Measurements from ENCODE around the gene DBNL.

The DBNL gene

GRCh38 chr7:44101966-44102845 lies 57.7 kb downstream of the DBNL start:
- H3K4me3 ChIP-seq (replicated peaks; ENCODE audit: low read depth, low read length): no peak overlapping the region
- no peak for TF ChIP-seq CTCF (IDR thresholded peaks at IDR 0.05; ENCODE audit: low read depth, low read length, missing control alignments)
- DNase-seq (ENCODE audit: extremely low read depth, low read depth): peak; percentile 47

GRCh38 chr7:44102846-44103565 lies 58.5 kb downstream of the DBNL start:
- TF ChIP-seq CTCF (IDR thresholded peaks at IDR 0.05; ENCODE audit: low read depth, low read length, missing control alignments): no peak
- no peak for DNase-seq (ENCODE audit: extremely low read depth, low read depth)
- no peak overlapping the region for H3K4me3 ChIP-seq (replicated peaks; ENCODE audit: low read depth, low read length)

- DNase-seq (ENCODE audit: extremely low read depth, low read depth): no peak
Measured at GRCh38 chr7:44103566-44103922, 59.0 kb downstream of the DBNL start.

GRCh38 chr7:44103923-44104859 lies 59.7 kb downstream of the DBNL start, which contains the start of gene AEBP1:
Gene AEBP1 (plus strand): TSS chr7:44104345. CDS start chr7:44104666, 321 bp downstream.
- peak within 1 kb of the TSS; percentile 55 for H3K4me3 ChIP-seq (replicated peaks; ENCODE audit: low read depth, low read length)
- no peak for DNase-seq (ENCODE audit: extremely low read depth, low read depth)
- no peak for TF ChIP-seq CTCF (IDR thresholded peaks at IDR 0.05; ENCODE audit: low read depth, low read length, missing control alignments)

More at GRCh38 chr7:44103566-44103922, 59.0 kb downstream of the DBNL start:
- no peak for TF ChIP-seq CTCF (IDR thresholded peaks at IDR 0.05; ENCODE audit: low read depth, low read length, missing control alignments)
- 0 out of 2 replicates have a peak overlapping the region, but pooled peaks have one; percentile 5 for H3K4me3 ChIP-seq (replicated peaks; ENCODE audit: low read depth, low read length)

- TF ChIP-seq CTCF (IDR thresholded peaks at IDR 0.05; ENCODE audit: low read depth, low read length, missing control alignments): no peak
- DNase-seq (ENCODE audit: extremely low read depth, low read depth): no peak
- H3K4me3 ChIP-seq (replicated peaks; ENCODE audit: low read depth, low read length): peak overlapping the region; percentile 55
Measured at GRCh38 chr7:44104860-44105771, 60.6 kb downstream of the DBNL start.
